ENCODE data around the gene GLB1L3. TPM values are rescaled to one million over a fixed set of nuclear protein-coding genes. Genes with fewer than 3 reads are reported as not detected.

GLB1L3 gene
- total RNA-seq, 1 experiment from 2014 or later: not detected

DNA sequence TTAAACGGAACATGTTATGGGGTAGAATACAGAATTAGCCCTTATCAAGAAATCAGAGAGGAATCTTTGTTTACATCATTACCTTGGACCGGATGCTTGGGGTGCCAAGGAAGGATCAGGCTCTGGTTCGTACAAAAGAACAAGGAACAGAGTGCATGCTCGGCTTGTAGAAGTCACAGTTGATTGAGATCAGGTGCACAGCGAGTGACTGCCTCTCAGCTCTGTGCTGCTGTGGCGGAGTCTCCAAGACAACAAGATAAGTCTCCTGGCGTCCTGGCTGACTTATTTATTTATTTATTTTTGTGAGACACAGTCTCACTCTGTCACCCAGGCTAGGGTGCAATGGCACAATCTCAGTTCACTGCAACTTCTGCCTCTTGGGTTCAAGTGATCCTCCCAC lies 87.4 kb downstream of the GLB1L3 start:
- intact Hi-C loops (cut with micrococcal nuclease; ENCODE audit: unreplicated experiment): no loop called here
- CTCF ChIA-PET: no interaction called here

DNA sequence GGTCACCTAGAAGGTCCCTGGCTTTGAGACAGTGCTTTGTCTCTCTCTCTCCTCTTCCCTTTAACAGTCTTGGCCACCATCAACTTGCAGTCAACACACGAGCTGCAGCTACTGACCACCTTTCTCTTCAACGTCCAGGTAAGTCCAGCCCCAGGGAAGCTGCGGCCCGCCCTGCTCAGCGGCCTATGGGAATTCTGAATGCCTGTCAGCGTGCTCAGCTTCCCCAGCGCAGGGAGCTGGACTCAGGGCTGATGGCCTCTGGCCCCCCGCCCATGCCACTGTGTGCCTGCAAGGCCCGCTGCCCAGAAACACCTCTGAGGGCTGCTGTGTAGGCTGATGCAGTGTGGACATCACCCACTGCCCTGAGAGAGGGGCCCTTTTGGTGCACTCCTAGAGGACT lies 88.1 kb downstream of the GLB1L3 start:
- Mint-ChIP-seq H3K4me3 (ENCODE audit: low read depth, unreplicated experiment) (no peak overlapping the region), H3K36me3 (ENCODE audit: insufficient read depth, unreplicated experiment) (peaks cover 3% of the 10 kb centered on the region), H3K27me3 (ENCODE audit: unreplicated experiment) (no peaks in the 10 kb centered on the region), H3K9me3 (ENCODE audit: low read depth, unreplicated experiment) (peaks cover 3% of the 10 kb centered on the region), H3K4me1 (ENCODE audit: low read depth, unreplicated experiment) (no peaks in the 10 kb centered on the region), H3K27ac (ENCODE audit: unreplicated experiment) (no peak overlapping the region)
- CTCF ChIA-PET: interaction anchor here (0.7 kb wide), 1 partner anchor 103 kb away, joined by 4 read pairs; no protein-coding TSS in a partner anchor
- BruUV-seq (replicated peaks): no TSS peak
- intact Hi-C loops (cut with micrococcal nuclease; ENCODE audit: unreplicated experiment): no loop called here
- TF ChIP-seq, protein P1, sequence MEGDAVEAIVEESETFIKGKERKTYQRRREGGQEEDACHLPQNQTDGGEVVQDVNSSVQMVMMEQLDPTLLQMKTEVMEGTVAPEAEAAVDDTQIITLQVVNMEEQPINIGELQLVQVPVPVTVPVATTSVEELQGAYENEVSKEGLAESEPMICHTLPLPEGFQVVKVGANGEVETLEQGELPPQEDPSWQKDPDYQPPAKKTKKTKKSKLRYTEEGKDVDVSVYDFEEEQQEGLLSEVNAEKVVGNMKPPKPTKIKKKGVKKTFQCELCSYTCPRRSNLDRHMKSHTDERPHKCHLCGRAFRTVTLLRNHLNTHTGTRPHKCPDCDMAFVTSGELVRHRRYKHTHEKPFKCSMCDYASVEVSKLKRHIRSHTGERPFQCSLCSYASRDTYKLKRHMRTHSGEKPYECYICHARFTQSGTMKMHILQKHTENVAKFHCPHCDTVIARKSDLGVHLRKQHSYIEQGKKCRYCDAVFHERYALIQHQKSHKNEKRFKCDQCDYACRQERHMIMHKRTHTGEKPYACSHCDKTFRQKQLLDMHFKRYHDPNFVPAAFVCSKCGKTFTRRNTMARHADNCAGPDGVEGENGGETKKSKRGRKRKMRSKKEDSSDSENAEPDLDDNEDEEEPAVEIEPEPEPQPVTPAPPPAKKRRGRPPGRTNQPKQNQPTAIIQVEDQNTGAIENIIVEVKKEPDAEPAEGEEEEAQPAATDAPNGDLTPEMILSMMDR (IDR thresholded peaks at IDR 0.05; ENCODE audit: unreplicated experiment): no peak
- DNase-seq: no peak

More for the DNA sequence above, 87.4 kb downstream of the GLB1L3 start:
- DNase-seq: no peak
- Mint-ChIP-seq H3K4me1 (ENCODE audit: low read depth, unreplicated experiment) (no peaks in the 10 kb centered on the region), H3K27ac (ENCODE audit: unreplicated experiment) (no peak overlapping the region), H3K4me3 (ENCODE audit: low read depth, unreplicated experiment) (no peak overlapping the region), H3K9me3 (ENCODE audit: low read depth, unreplicated experiment) (peaks cover 3% of the 10 kb centered on the region), H3K36me3 (ENCODE audit: insufficient read depth, unreplicated experiment) (peaks cover 3% of the 10 kb centered on the region), H3K27me3 (ENCODE audit: unreplicated experiment) (no peaks in the 10 kb centered on the region)
- TF ChIP-seq, protein P1 (IDR thresholded peaks at IDR 0.05; ENCODE audit: unreplicated experiment): no peak
- no TSS peak for BruUV-seq (replicated peaks)

DNA sequence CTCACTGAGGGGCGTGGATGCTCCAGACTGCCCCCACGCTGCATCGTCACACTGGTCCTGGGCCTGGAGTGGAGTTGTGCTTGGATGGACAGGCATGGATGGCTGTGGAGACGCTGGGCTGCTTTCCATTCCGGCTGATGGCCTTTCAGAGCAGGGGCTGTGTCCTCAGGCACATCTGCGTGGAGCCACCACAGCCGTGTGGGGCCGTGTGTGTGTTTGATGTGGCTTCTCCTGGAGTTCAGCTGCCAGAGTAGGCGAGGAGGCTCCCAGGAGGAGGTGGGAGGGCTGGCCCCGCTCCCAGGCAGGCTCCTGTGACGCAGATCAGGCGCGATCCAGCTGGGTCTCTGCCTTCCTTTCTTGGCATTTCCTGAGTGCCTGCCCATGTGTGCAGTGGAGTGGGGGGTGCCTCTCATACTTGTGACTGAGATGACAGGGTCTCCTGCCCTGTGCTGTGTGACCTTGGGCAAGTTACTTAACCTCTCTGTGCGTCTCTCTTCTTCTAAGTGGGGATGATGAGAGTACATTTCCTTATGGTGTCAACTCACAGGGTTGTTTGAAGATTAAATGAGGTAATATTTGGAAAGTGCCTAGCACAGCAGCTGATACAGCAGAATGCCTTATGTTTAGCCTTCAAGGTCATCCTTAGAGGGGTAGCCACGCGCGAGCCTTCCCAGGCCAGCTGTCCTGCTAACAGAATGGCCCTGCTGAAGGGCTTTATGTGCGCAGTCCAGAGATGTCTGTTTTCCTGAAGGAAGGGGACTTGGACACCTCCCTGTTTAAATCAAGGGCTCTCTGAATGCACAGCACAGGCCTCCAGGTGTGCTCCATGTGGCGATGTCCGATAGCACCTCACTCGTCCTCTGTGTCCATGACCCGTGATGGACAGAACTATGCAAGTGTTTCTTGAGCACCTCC lies 89.1 kb downstream of the GLB1L3 start:
- no peak overlapping the region for H3K4me3 Mint-ChIP-seq (ENCODE audit: low read depth, unreplicated experiment)
- BruUV-seq (replicated peaks): no TSS peak
- peaks cover 3% of the 10 kb centered on the region for H3K36me3 Mint-ChIP-seq (ENCODE audit: insufficient read depth, unreplicated experiment)
- intact Hi-C loops (cut with micrococcal nuclease; ENCODE audit: unreplicated experiment): no loop called here
- no peak overlapping the region for H3K27ac Mint-ChIP-seq (ENCODE audit: unreplicated experiment)
- DNase-seq: no peak
- no peaks in the 10 kb centered on the region for H3K4me1 Mint-ChIP-seq (ENCODE audit: low read depth, unreplicated experiment)
- CTCF ChIA-PET: no interaction called here
- H3K9me3 Mint-ChIP-seq (ENCODE audit: low read depth, unreplicated experiment): peaks cover 3% of the 10 kb centered on the region
- no peaks in the 10 kb centered on the region for H3K27me3 Mint-ChIP-seq (ENCODE audit: unreplicated experiment)
- TF ChIP-seq, protein P1 (IDR thresholded peaks at IDR 0.05; ENCODE audit: unreplicated experiment): no peak

DNA sequence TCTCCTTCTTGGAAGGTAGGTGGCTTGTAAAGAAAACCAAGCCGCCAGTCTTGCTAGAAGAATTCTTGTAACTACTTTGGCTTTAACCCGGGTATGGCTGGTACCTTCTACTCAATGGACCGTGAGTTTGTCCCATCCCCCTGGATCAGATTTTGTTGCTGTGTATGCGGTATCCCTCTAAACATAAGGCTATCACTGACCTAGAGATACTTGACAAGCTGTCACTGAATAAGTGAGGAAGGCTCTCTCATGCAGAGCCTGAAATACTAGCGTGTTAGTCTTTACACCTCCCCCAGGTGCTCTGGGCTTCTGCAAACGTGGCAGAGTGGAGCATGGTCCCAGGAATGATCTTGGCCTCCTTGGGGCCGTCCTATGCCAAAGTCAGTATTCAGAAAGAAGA lies 90.1 kb downstream of the GLB1L3 start:
- no peaks in the 10 kb centered on the region for H3K27me3 Mint-ChIP-seq (ENCODE audit: unreplicated experiment)
- H3K4me3 Mint-ChIP-seq (ENCODE audit: low read depth, unreplicated experiment): no peak overlapping the region
- intact Hi-C loops (cut with micrococcal nuclease; ENCODE audit: unreplicated experiment): no loop called here
- TF ChIP-seq, protein P1 (IDR thresholded peaks at IDR 0.05; ENCODE audit: unreplicated experiment): no peak
- BruUV-seq (replicated peaks): no TSS peak
- no peak overlapping the region for H3K27ac Mint-ChIP-seq (ENCODE audit: unreplicated experiment)
- H3K36me3 Mint-ChIP-seq (ENCODE audit: insufficient read depth, unreplicated experiment): peaks cover 3% of the 10 kb centered on the region
- peaks cover 3% of the 10 kb centered on the region for H3K9me3 Mint-ChIP-seq (ENCODE audit: low read depth, unreplicated experiment)
- CTCF ChIA-PET: no interaction called here
- DNase-seq: no peak
- no peaks in the 10 kb centered on the region for H3K4me1 Mint-ChIP-seq (ENCODE audit: low read depth, unreplicated experiment)

All from Calu3 (cell line).